SU-DHL-6 (cell line): Measurements from ENCODE around the gene NPB.

ENCODE experiments used
- H2AFZ ChIP-seq: fragments of 200-600 bp; sonication (generic); 2 replicates; pipeline ENCODE4 v1.6.1; 2014; ENCODE audit warnings: low read depth, mild to moderate bottlenecking, moderate library complexity, mixed read lengths, antibody characterized with exemption, low read length; ENCODE audit not compliant: severe bottlenecking
- H3F3A ChIP-seq: fragments of 200-600 bp; shearing (Covaris generic); 2 replicates; pipeline ENCODE4 v1.6.0; 2016; ENCODE audit warnings: antibody characterized with exemption, mild to moderate bottlenecking; ENCODE audit not compliant: insufficient read depth
- H3K27ac ChIP-seq: fragments of 200-600 bp; sonication (generic); 2 replicates; pipeline ENCODE4 v1.5.1; 2016; ENCODE audit warnings: low read depth, mild to moderate bottlenecking, low read length, moderate library complexity, mixed read lengths
- H3K27me3 ChIP-seq: fragments of 200-600 bp; sonication (generic), shearing (Covaris generic); 2 replicates; pipeline ENCODE4 v1.6.0; 2014; ENCODE audit warnings: mild to moderate bottlenecking, low read length
- H3K36me3 ChIP-seq: fragments of 200-600 bp; sonication (generic); 2 replicates; pipeline ENCODE4 v1.6.1; 2014; ENCODE audit warnings: mild to moderate bottlenecking, low read length, mixed read lengths
- H3K4me2 ChIP-seq: fragments of 300-600, 200-600 bp; shearing (Covaris generic), sonication (generic); 2 replicates; pipeline ENCODE4 v1.6.0; 2014; ENCODE audit warnings: low read length, low read depth, mild to moderate bottlenecking; ENCODE audit not compliant: poor library complexity, severe bottlenecking
- H3K4me3 ChIP-seq: fragments of 200-600 bp; sonication (generic); 2 replicates; pipeline ENCODE4 v1.5.1; 2014; ENCODE audit warnings: antibody characterized with exemption, low read length, mild to moderate bottlenecking, mixed read lengths; ENCODE audit not compliant: insufficient read depth, poor library complexity, severe bottlenecking
- H3K79me2 ChIP-seq: fragments of 200-600 bp; sonication (generic); 2 replicates; pipeline ENCODE4 v1.6.1; 2014; ENCODE audit warnings: mild to moderate bottlenecking, low read length, moderate library complexity; ENCODE audit not compliant: insufficient read depth
- H3K9ac ChIP-seq: fragments of 200-600 bp; sonication (generic); 2 replicates; pipeline ENCODE4 v1.7.0; 2014; ENCODE audit warnings: mild to moderate bottlenecking, low read length
- H3K9me2 ChIP-seq: fragments of 200-600 bp; sonication (generic); replicated peaks from 2 replicates; pipeline ENCODE4 v1.6.1; 2014; ENCODE audit warnings: low read length; ENCODE audit not compliant: insufficient read depth
- H3K9me3 ChIP-seq: fragments of 200-600 bp; sonication (generic); 2 replicates; pipeline ENCODE4 v1.6.1; 2014; ENCODE audit warnings: low read length, mixed read lengths; ENCODE audit not compliant: insufficient read depth
- H4K20me1 ChIP-seq: fragments of 200-600 bp; sonication (generic); 2 replicates; pipeline ENCODE4 v1.6.1; 2014; ENCODE audit warnings: low read depth, mild to moderate bottlenecking, antibody characterized with exemption, low read length, moderate library complexity, mixed read lengths
- CTCF ChIP-seq: fragments of 200-600 bp; sonication (generic); IDR thresholded peaks from one replicate; pipeline ENCODE4 v1.5.1; 2017; ENCODE audit warnings: antibody characterized with exemption, mild to moderate bottlenecking, low read length, moderate library complexity; ENCODE audit not compliant: insufficient read depth, poor library complexity, severe bottlenecking
- EZH2phosphoT487 ChIP-seq: fragments of 200-600 bp; sonication (generic), shearing (Covaris generic); conservative IDR thresholded peaks from 2 replicates; pipeline ENCODE4 v1.6.1; 2018; ENCODE audit warnings: mild to moderate bottlenecking, antibody characterized with exemption, low read length, moderate library complexity, mixed read lengths

NPB gene

GRCh38 chr17:81906476-81907218 is 4.6 kb downstream of the NPB start:
- peaks cover 4% of the 10 kb centered on the region; the same call in 1 of the 2 replicates for H3K79me2 ChIP-seq
- no peaks in the 10 kb centered on the region for H3K9me2 ChIP-seq
- H3K36me3 ChIP-seq = no peaks in the 10 kb centered on the region
- H3F3A ChIP-seq = peaks cover under 1% of the 10 kb centered on the region; the same call in 1 of the 2 replicates
- H2AFZ ChIP-seq = no peak overlapping the region
- no peaks in the 10 kb centered on the region for H3K27me3 ChIP-seq
- TF ChIP-seq CTCF (peak; percentile 16), EZH2phosphoT487 (no peak)
- H3K4me3 ChIP-seq = no peak overlapping the region
- H3K27ac ChIP-seq = no peak overlapping the region
- no peak overlapping the region for H3K4me2 ChIP-seq
- no peak overlapping the region for H3K9ac ChIP-seq
- no peaks in the 10 kb centered on the region for H3K9me3 ChIP-seq
- H4K20me1 ChIP-seq = no peaks in the 10 kb centered on the region

GRCh38 chr17:81907219-81908145 is 5.4 kb downstream of the NPB start:
- TF ChIP-seq CTCF (no peak), EZH2phosphoT487 (no peak)
- no peak overlapping the region for H3K4me2 ChIP-seq

GRCh38 chr17:81908793-81909192 is 6.8 kb downstream of the NPB start:
- Histone ChIP-seq H3K27ac (no peak overlapping the region), H2AFZ (no peak overlapping the region), H3F3A (peaks cover 5% of the 10 kb centered on the region; the same call in 1 of the 2 replicates), H3K9ac (no peak overlapping the region), H3K4me3 (no peak overlapping the region), H3K9me2 (no peaks in the 10 kb centered on the region), H3K9me3 (no peaks in the 10 kb centered on the region), H3K79me2 (peaks cover 4% of the 10 kb centered on the region; the same call in 1 of the 2 replicates), H4K20me1 (no peaks in the 10 kb centered on the region), H3K27me3 (no peaks in the 10 kb centered on the region), H3K36me3 (no peaks in the 10 kb centered on the region), H3K4me2 (no peak overlapping the region)
- TF ChIP-seq EZH2phosphoT487 = no peak
- no peak for TF ChIP-seq CTCF

More at GRCh38 chr17:81907219-81908145, 5.4 kb downstream of the NPB start:
- no peaks in the 10 kb centered on the region for H4K20me1 ChIP-seq
- H3F3A ChIP-seq = peaks cover 5% of the 10 kb centered on the region; the same call in 1 of the 2 replicates
- no peak overlapping the region for H3K9ac ChIP-seq
- H2AFZ ChIP-seq = no peak overlapping the region
- peaks cover 4% of the 10 kb centered on the region; the same call in 1 of the 2 replicates for H3K79me2 ChIP-seq
- H3K9me3 ChIP-seq = no peaks in the 10 kb centered on the region
- H3K27ac ChIP-seq = no peak overlapping the region
- H3K9me2 ChIP-seq = no peaks in the 10 kb centered on the region
- H3K4me3 ChIP-seq = no peak overlapping the region
- H3K27me3 ChIP-seq = no peaks in the 10 kb centered on the region
- no peaks in the 10 kb centered on the region for H3K36me3 ChIP-seq
